Activated T-helper 2 cell treated with anti-CD3 and anti-CD28 coated beads, Interferon-gamma antibody, Interleukin-2, Interleukin-4, amounts not matched to agents 10 μg/mL and 5 μg/mL and 100 μg/mL, durations not matched to agents 14 hours and 24 hours and 36 hours (primary cell): ENCODE measurements around the gene CTXN1. TPM values are rescaled to one million over a fixed set of nuclear protein-coding genes. Genes with fewer than 3 reads are reported as not detected.
A peak's percentile ranks its signal among the peaks of the same experiment; 100 is the strongest.
"Not testable (repeated sequence)": the region's sequence is repeated elsewhere in the genome, so short reads cannot be mapped to it uniquely, and the experiment has no call there.

Experiments
- DNase-seq: peaks from one replicate; pipeline ENCODE4 v3.0.0; 2021; ENCODE audit warnings: low spot score
- H3K27ac Mint-ChIP-seq: one replicate; pipeline ENCODE4 v1.8.0; 2021; ENCODE audit warnings: mixed read lengths
- H3K27me3 Mint-ChIP-seq: one replicate; pipeline ENCODE4 v1.8.0; 2021; ENCODE audit warnings: low read depth, mixed read lengths
- H3K36me3 Mint-ChIP-seq: one replicate; pipeline ENCODE4 v1.8.0; 2021; ENCODE audit warnings: low read depth, mixed read lengths
- H3K4me1 Mint-ChIP-seq: one replicate; pipeline ENCODE4 v1.8.0; 2021; ENCODE audit warnings: low read depth, mixed read lengths
- H3K4me3 Mint-ChIP-seq: one replicate; pipeline ENCODE4 v1.8.0; 2021; ENCODE audit warnings: low read depth, mild to moderate bottlenecking, moderate library complexity, mixed read lengths
- H3K9me3 Mint-ChIP-seq: one replicate; pipeline ENCODE4 v1.8.0; 2021; ENCODE audit warnings: mixed read lengths
- intact Hi-C: fragments of 100-400 bp; cut with micrococcal nuclease; formaldehyde crosslinking; loops from one replicate; pipeline ENCODE4 v1.15.1; 2023
- total RNA-seq: library from RNA; stranded (reverse); gene quantifications from 2 replicates; pipeline ENCODE4 v1.2.3, GENCODE V29; 2022

Gene CTXN1
- total RNA-seq, 1 donor from 2014 or later, result 0.50 TPM

GRCh38 chr19:7919610-7920518, 6.1 kb downstream of the CTXN1 start, which contains the start of gene SNAPC2:
TSS of gene SNAPC2 (plus strand) at chr19:7920338. CDS start at chr19:7920367, 29 bp downstream.
- Mint-ChIP-seq H3K9me3 (no peaks in the 10 kb centered on the region), H3K27me3 (peaks cover 26% of the 10 kb centered on the region), H3K4me3 (peak within 1 kb of the TSS; percentile 82), H3K27ac (peak within 1 kb of the TSS; percentile 89), H3K4me1 (peaks cover 15% of the 10 kb centered on the region), H3K36me3 (peaks cover 6% of the 10 kb centered on the region)
- intact Hi-C loops, result loop anchor here (1.0 to 2.0 kb wide), 3 partner anchors 17 to 57 kb away; partner anchors contain the start of genes MAP2K7 and TIMM44
- peak; percentile 96 for DNase-seq

GRCh38 chr19:7918615-7919421, 7.1 kb downstream of the CTXN1 start:
- H3K4me3 Mint-ChIP-seq, result peak overlapping the region; percentile 82
- DNase-seq, result no peak
- H3K9me3 Mint-ChIP-seq, result no peaks in the 10 kb centered on the region
- no peak overlapping the region for H3K27ac Mint-ChIP-seq
- H3K4me1 Mint-ChIP-seq, result peaks cover 15% of the 10 kb centered on the region
- intact Hi-C loops, result no loop called here
- peaks cover 26% of the 10 kb centered on the region for H3K27me3 Mint-ChIP-seq
- H3K36me3 Mint-ChIP-seq, result peaks cover 6% of the 10 kb centered on the region

DNA sequence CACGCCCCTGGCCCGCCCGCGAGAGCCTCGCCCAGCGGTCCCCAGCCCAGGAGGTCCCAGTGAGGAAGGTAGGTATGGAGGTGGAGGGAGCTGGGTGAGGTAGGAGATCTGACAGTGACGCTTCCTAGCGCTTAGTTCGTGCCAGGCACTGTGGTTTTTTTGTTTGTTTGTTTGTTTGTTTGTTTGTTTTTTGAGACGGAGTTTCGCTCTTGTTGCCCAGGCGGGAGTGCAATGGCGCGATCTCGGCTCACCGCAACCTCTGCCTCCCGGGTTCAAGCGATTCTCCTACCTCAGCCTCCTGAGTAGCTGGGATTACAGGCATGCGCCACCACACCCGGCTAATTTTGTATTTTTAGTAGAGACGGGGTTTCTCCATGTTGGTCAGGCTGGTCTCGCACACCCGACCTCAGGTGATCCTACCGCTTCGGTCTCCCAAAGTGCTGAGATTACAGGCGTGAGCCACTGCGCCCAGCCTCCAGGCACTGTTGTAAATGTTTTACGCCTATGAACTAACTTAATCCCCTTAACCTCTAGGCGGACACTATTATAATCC, 7.8 kb downstream of the CTXN1 start:
- H3K9me3 Mint-ChIP-seq, DNase-seq, H3K36me3 Mint-ChIP-seq, H3K27ac Mint-ChIP-seq, intact Hi-C loops: not testable (repeated sequence)
- Mint-ChIP-seq H3K4me3 (peak overlapping the region; percentile 45), H3K4me1 (peaks cover 15% of the 10 kb centered on the region), H3K27me3 (peaks cover 26% of the 10 kb centered on the region)

GRCh38 chr19:7917267-7918061, 8.5 kb downstream of the CTXN1 start:
- peaks cover 15% of the 10 kb centered on the region for H3K4me1 Mint-ChIP-seq
- peak; percentile 45 for DNase-seq

DNA sequence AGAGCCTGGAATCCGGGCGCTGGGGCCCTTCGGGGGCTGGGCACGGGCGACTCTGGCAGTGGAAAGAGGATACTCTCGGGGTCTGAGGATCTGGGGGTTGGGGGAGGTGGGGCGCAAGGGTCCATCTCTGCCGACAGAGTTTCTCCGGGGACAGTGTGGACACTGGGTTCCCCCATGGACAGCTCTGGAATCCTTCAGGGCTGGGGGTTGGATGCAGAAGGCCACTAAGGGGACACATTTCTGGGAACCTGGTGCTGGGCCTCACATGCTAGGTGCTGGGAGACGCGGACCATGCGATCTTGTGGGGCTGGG, 9.0 kb downstream of the CTXN1 start:
- DNase-seq, result no peak
- Mint-ChIP-seq H3K27ac (no peak overlapping the region), H3K9me3 (no peaks in the 10 kb centered on the region), H3K4me3 (peak overlapping the region; percentile 78), H3K27me3 (peaks cover 26% of the 10 kb centered on the region), H3K4me1 (peaks cover 15% of the 10 kb centered on the region), H3K36me3 (peaks cover 12% of the 10 kb centered on the region)
- intact Hi-C loops, result no loop called here

More at GRCh38 chr19:7917267-7918061, 8.5 kb downstream of the CTXN1 start:
- H3K27me3 Mint-ChIP-seq, result peaks cover 26% of the 10 kb centered on the region
- peak overlapping the region; percentile 78 for H3K4me3 Mint-ChIP-seq
- peaks cover 14% of the 10 kb centered on the region for H3K36me3 Mint-ChIP-seq
- H3K9me3 Mint-ChIP-seq, result no peaks in the 10 kb centered on the region
- intact Hi-C loops, result no loop called here
- H3K27ac Mint-ChIP-seq, result no peak overlapping the region

DNA sequence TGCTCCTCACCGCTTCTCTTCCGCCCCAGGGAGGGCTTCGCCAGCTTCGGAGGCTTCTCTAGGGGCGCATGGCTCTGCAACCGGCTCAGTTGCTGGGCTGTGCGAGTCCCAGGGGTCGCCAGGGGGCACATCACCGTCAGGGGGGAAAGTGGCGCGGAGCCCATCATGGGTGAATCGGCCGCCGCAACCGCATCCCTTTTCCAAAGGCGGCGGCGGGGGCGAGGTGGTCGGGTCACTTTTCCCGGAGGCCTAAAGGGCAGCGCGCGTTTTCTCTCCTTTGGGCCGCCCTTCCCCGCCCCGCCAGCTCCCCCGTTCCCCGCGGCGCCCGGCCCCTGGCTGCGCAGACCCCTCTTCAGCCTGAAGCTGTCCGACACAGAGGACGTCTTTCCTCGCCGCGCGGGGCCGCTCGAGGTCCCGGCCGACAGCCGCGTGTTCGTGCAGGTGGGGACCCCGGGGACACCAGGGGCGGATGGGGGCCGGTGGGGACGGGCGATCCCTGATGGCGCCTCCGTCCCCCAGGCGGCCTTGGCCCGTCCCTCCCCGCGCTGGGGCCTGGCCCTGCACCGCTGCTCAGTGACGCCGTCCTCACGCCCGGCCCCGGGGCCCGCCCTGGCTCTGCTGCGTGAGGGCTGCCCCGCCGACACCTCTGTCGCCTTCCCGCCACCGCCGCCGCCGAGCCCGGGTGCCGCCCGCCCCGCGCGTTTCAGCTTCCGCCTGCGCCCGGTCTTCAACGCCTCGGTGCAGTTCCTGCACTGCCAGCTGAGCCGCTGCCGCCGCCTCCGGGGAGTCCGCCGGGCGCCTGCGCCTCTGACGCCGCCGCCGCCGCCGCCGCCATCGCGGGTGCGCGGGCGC, 9.6 kb downstream of the CTXN1 start:
- Mint-ChIP-seq H3K4me1 (peaks cover 15% of the 10 kb centered on the region), H3K27ac (no peak overlapping the region), H3K9me3 (no peaks in the 10 kb centered on the region), H3K4me3 (peak overlapping the region; percentile 78), H3K36me3 (peaks cover 16% of the 10 kb centered on the region), H3K27me3 (peaks cover 26% of the 10 kb centered on the region)
- intact Hi-C loops, result no loop called here
- DNase-seq, result peak; percentile 73

GRCh38 chr19:7915250-7916102, 10.5 kb downstream of the CTXN1 start:
- peaks cover 23% of the 10 kb centered on the region for H3K36me3 Mint-ChIP-seq
- H3K9me3 Mint-ChIP-seq, result no peaks in the 10 kb centered on the region
- H3K4me1 Mint-ChIP-seq, result peaks cover 12% of the 10 kb centered on the region
- peak overlapping the region; percentile 64 for H3K4me3 Mint-ChIP-seq
- H3K27me3 Mint-ChIP-seq, result peaks cover 26% of the 10 kb centered on the region
- H3K27ac Mint-ChIP-seq, result no peak overlapping the region
- no peak for DNase-seq
- intact Hi-C loops, result no loop called here

GRCh38 chr19:7914598-7915045, 11.3 kb downstream of the CTXN1 start, which contains the start of gene TGFBR3L:
TSS of gene TGFBR3L (plus strand) at chr19:7914830.
- Mint-ChIP-seq H3K4me3 (peak within 1 kb of the TSS; percentile 64), H3K27ac (no peak within 1 kb of the TSS), H3K27me3 (peaks cover 24% of the 10 kb centered on the region), H3K9me3 (no peaks in the 10 kb centered on the region), H3K4me1 (peaks cover 7% of the 10 kb centered on the region), H3K36me3 (peaks cover 23% of the 10 kb centered on the region)
- DNase-seq, result no peak
- intact Hi-C loops, result no loop called here

DNA sequence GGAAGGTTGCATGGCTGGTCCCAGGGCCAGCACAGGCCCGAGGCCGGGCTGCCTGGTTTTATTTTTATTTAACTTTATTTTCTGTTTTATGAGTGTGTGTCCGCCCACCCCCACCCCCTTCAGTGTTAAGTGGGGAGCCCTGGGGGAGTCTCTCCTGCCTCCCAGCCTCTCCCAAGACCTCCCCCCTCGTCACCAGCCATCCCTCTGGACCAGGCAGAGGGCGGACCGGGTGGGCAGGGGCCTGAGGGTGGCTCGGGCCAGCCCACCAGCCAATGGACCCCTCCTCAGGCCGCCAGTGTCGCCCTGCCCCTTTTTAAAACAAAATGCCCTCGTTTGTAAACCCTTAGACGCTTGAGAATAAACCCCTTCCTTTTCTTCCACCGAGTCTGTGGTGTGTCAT, 11.8 kb downstream of the CTXN1 start:
- Mint-ChIP-seq H3K27ac (no peak overlapping the region), H3K36me3 (peaks cover 23% of the 10 kb centered on the region), H3K27me3 (peaks cover 22% of the 10 kb centered on the region), H3K4me1 (peaks cover 6% of the 10 kb centered on the region), H3K4me3 (no peak overlapping the region), H3K9me3 (no peaks in the 10 kb centered on the region)
- DNase-seq, result no peak
- intact Hi-C loops, result no loop called here

- H3K27me3 Mint-ChIP-seq, result peaks cover 22% of the 10 kb centered on the region
- no peak overlapping the region for H3K27ac Mint-ChIP-seq
- H3K36me3 Mint-ChIP-seq, result peaks cover 23% of the 10 kb centered on the region
- H3K4me1 Mint-ChIP-seq, result peaks cover 6% of the 10 kb centered on the region
- intact Hi-C loops, result no loop called here
- no peak for DNase-seq
- no peaks in the 10 kb centered on the region for H3K9me3 Mint-ChIP-seq
- H3K4me3 Mint-ChIP-seq, result no peak overlapping the region
Observed at GRCh38 chr19:7913652-7914051, 12.3 kb downstream of the CTXN1 start.
